ENCODE data around the gene PAQR7.

DNA sequence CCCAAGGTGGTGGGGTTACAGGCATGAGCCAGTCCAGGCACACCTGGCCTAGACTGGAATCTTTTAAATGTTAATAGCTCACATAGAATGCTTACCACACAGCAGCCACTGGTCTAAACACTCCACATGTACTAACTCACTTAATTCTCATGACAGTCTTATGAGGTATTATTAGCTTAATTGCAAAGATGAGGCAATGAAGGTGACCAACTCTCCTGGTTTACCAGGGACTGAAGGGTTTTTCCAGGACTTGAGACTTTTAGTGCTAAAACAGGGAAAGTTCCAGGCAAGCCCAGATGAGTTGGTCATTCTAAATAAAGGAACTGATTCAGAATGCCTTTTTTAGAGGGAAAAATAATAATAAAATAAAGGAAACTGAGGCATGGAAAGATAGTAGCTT, 37.7 kb upstream of the PAQR7 start:
- TF ChIP-seq, protein P1, sequence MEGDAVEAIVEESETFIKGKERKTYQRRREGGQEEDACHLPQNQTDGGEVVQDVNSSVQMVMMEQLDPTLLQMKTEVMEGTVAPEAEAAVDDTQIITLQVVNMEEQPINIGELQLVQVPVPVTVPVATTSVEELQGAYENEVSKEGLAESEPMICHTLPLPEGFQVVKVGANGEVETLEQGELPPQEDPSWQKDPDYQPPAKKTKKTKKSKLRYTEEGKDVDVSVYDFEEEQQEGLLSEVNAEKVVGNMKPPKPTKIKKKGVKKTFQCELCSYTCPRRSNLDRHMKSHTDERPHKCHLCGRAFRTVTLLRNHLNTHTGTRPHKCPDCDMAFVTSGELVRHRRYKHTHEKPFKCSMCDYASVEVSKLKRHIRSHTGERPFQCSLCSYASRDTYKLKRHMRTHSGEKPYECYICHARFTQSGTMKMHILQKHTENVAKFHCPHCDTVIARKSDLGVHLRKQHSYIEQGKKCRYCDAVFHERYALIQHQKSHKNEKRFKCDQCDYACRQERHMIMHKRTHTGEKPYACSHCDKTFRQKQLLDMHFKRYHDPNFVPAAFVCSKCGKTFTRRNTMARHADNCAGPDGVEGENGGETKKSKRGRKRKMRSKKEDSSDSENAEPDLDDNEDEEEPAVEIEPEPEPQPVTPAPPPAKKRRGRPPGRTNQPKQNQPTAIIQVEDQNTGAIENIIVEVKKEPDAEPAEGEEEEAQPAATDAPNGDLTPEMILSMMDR (conservative IDR thresholded peaks at IDR 0.05; ENCODE audit: low read depth in 2 of 2) = no peak
- TF ChIP-seq, protein P2, sequence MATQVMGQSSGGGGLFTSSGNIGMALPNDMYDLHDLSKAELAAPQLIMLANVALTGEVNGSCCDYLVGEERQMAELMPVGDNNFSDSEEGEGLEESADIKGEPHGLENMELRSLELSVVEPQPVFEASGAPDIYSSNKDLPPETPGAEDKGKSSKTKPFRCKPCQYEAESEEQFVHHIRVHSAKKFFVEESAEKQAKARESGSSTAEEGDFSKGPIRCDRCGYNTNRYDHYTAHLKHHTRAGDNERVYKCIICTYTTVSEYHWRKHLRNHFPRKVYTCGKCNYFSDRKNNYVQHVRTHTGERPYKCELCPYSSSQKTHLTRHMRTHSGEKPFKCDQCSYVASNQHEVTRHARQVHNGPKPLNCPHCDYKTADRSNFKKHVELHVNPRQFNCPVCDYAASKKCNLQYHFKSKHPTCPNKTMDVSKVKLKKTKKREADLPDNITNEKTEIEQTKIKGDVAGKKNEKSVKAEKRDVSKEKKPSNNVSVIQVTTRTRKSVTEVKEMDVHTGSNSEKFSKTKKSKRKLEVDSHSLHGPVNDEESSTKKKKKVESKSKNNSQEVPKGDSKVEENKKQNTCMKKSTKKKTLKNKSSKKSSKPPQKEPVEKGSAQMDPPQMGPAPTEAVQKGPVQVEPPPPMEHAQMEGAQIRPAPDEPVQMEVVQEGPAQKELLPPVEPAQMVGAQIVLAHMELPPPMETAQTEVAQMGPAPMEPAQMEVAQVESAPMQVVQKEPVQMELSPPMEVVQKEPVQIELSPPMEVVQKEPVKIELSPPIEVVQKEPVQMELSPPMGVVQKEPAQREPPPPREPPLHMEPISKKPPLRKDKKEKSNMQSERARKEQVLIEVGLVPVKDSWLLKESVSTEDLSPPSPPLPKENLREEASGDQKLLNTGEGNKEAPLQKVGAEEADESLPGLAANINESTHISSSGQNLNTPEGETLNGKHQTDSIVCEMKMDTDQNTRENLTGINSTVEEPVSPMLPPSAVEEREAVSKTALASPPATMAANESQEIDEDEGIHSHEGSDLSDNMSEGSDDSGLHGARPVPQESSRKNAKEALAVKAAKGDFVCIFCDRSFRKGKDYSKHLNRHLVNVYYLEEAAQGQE (IDR thresholded peaks at IDR 0.05; ENCODE audit: unreplicated experiment) = no peak
- TF ChIP-seq JUNB (IDR thresholded peaks at IDR 0.05; ENCODE audit: unreplicated experiment) = no peak
- no peak for TF ChIP-seq POLR2AphosphoS5 (IDR thresholded peaks at IDR 0.05; ENCODE audit: low read depth)
- TF ChIP-seq EZH2 (IDR thresholded peaks at IDR 0.05; ENCODE audit: low read depth, unreplicated experiment) = no peak
- no peak for TF ChIP-seq ZNF331 (CRISPR knock-in tag; IDR thresholded peaks at IDR 0.05; ENCODE audit: low read depth)
- TF ChIP-seq, protein P3, sequence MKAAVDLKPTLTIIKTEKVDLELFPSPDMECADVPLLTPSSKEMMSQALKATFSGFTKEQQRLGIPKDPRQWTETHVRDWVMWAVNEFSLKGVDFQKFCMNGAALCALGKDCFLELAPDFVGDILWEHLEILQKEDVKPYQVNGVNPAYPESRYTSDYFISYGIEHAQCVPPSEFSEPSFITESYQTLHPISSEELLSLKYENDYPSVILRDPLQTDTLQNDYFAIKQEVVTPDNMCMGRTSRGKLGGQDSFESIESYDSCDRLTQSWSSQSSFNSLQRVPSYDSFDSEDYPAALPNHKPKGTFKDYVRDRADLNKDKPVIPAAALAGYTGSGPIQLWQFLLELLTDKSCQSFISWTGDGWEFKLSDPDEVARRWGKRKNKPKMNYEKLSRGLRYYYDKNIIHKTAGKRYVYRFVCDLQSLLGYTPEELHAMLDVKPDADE (IDR thresholded peaks at IDR 0.05) = no peak
- TF ChIP-seq EZH2phosphoT487 (IDR thresholded peaks at IDR 0.05; ENCODE audit: unreplicated experiment) = no peak
- no peak for TF ChIP-seq CREB1 (CRISPR knock-in tag; IDR thresholded peaks at IDR 0.05; ENCODE audit: low read depth)
- no peak for TF ChIP-seq ZNF114 (CRISPR knock-in tag; IDR thresholded peaks at IDR 0.05)
- no peak for TF ChIP-seq STAT1 (IDR thresholded peaks at IDR 0.05; ENCODE audit: unreplicated experiment)
- TF ChIP-seq NANOG (IDR thresholded peaks at IDR 0.05; ENCODE audit: borderline replicate concordance) = no peak

Measured in GM23338 (cell line).